Thyroid gland (tissue), 4 donors: ENCODE data around the gene EGFR.

Source experiments
- POLR2A ChIP-seq, 2 donors: fragments of 450-650 bp; IDR thresholded peaks; one replicate each; pipeline ENCODE4 v1.6.1; 2017; ENCODE audit warnings: antibody characterized with exemption in 2 of 2, mild to moderate bottlenecking in 2 of 2, moderate library complexity in 1 of 2
- TF ChIP-seq, protein P1 (sequence below), 6 experiments: fragments of 200-600 bp in 3 of 6; fragments of 450-650 bp in 3 of 6; sonication (generic) in 3 of 6; IDR thresholded peaks; one replicate each; pipeline ENCODE4 v1.5.1; 2016 to 2019; ENCODE audit warnings: antibody characterized with exemption in 6 of 6, mild to moderate bottlenecking in 2 of 6, inconsistent platforms in 1 of 6, moderate library complexity in 1 of 6

- TF ChIP-seq POLR2A (IDR thresholded peaks at IDR 0.05), result no peak
- TF ChIP-seq, protein P1, sequence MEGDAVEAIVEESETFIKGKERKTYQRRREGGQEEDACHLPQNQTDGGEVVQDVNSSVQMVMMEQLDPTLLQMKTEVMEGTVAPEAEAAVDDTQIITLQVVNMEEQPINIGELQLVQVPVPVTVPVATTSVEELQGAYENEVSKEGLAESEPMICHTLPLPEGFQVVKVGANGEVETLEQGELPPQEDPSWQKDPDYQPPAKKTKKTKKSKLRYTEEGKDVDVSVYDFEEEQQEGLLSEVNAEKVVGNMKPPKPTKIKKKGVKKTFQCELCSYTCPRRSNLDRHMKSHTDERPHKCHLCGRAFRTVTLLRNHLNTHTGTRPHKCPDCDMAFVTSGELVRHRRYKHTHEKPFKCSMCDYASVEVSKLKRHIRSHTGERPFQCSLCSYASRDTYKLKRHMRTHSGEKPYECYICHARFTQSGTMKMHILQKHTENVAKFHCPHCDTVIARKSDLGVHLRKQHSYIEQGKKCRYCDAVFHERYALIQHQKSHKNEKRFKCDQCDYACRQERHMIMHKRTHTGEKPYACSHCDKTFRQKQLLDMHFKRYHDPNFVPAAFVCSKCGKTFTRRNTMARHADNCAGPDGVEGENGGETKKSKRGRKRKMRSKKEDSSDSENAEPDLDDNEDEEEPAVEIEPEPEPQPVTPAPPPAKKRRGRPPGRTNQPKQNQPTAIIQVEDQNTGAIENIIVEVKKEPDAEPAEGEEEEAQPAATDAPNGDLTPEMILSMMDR (IDR thresholded peaks at IDR 0.05), result no peak
Measured at GRCh38 chr7:55013851-55014250, 5.0 kb upstream of the EGFR start.
